HCT116 (cell line): Measurements from ENCODE around the gene ANTXR2. TPM values are rescaled to one million over a fixed set of nuclear protein-coding genes. Genes with fewer than 3 reads are reported as not detected.

Source experiments
- ATAC-seq: fragments of 200-7000 bp; cut with Tn5 transposase; 2 replicates; pipeline ENCODE4 v1.9.1; 2020; ENCODE audit warnings: mild to moderate bottlenecking, moderate library complexity
- BruUV-seq: library from RNA; stranded (reverse); fragments of 400-500 nt; replicated peaks from 2 replicates; lab custom pipeline; 2021; lab: Mats Ljungman, UMichigan
- CTCF ChIA-PET: fragments of 300-600 bp; sonication (Branson Sonifier 250); formaldehyde crosslinking; loops from one replicate; lab custom pipeline; 2021; ENCODE audit warnings: antibody characterized with exemption; lab: Charles Lee
- POLR2A ChIA-PET: fragments of 300-600, 350-600 bp; sonication (Branson Sonifier 250); formaldehyde crosslinking; loops from one replicate; lab custom pipeline; 2021; ENCODE audit warnings: antibody characterized with exemption; lab: Charles Lee
- RAD21 ChIA-PET, 2 experiments: fragments of 300-600 bp; sonication (Branson Sonifier 250); formaldehyde crosslinking; loops; one replicate each; lab custom pipeline; 2023; ENCODE audit warnings: low total read pairs in 2 of 2; ENCODE audit not compliant: uncharacterized antibody in 2 of 2, unreplicated experiment in 2 of 2, low non-redundant PET in 1 of 2; lab: Charles Lee
- DNase-seq: peaks from one replicate; pipeline ENCODE4 v3.0.0-alpha.2; 2010; ENCODE audit warnings: low read depth, low spot score
- H2AFZ ChIP-seq: fragments of 200-600 bp; shearing (Covaris generic), sonication (generic); 2 replicates; pipeline ENCODE4 v1.6.1; 2017; ENCODE audit warnings: low read depth, mixed run types, mixed read lengths, antibody characterized with exemption, low read length; ENCODE audit not compliant: poor library complexity, severe bottlenecking
- H3K27ac ChIP-seq: 2 replicates; pipeline ENCODE4 v1.5.1; 2012; ENCODE audit warnings: low read depth, low read length
- H3K27me3 ChIP-seq: fragments of 200-600 bp; sonication (generic); 2 replicates; pipeline ENCODE4 v1.6.1; 2016; ENCODE audit warnings: mixed run types, low read length, mixed read lengths; ENCODE audit not compliant: insufficient read depth
- H3K36me3 ChIP-seq, 2 experiments: fragments of 200-500 bp in 1 of 2; fragments of 200-600 bp in 1 of 2; sonication (Bioruptor generic) in 1 of 2; sonication (generic) in 1 of 2; 2 replicates each; pipeline versions ENCODE4 v1.5.1 to v1.6.1; 2014 to 2016; ENCODE audit warnings: low read length in 2 of 2, inconsistent platforms in 1 of 2, mixed read lengths in 1 of 2, mixed run types in 1 of 2; ENCODE audit not compliant: insufficient read depth in 2 of 2, control insufficient read depth in 1 of 2
- H3K4me1 ChIP-seq, 2 experiments: fragments of 200-600 bp in 1 of 2; sonication (generic) in 1 of 2; 2 replicates each; pipeline versions ENCODE4 v1.5.1 to v1.6.1; 2012 to 2017; ENCODE audit warnings: low read length in 2 of 2, inconsistent platforms in 1 of 2, mild to moderate bottlenecking in 1 of 2, mixed read lengths in 1 of 2, mixed run types in 1 of 2, moderate library complexity in 1 of 2; ENCODE audit not compliant: insufficient read depth in 2 of 2, control insufficient read depth in 1 of 2
- H3K4me2 ChIP-seq: fragments of 200-600 bp; sonication (generic); 2 replicates; pipeline ENCODE4 v1.6.1; 2017; ENCODE audit warnings: mixed run types, low read length, mixed read lengths
- H3K4me3 ChIP-seq, 2 experiments: fragments of 200-600 bp in 1 of 2; sonication (generic) in 1 of 2; replicated peaks in 1 of 2; 2 replicates each; pipeline ENCODE4 v1.5.1; 2011 to 2016; ENCODE audit warnings: low read length in 2 of 2, control low read depth in 1 of 2, low read depth in 1 of 2, mild to moderate bottlenecking in 1 of 2, mixed read lengths in 1 of 2, mixed run types in 1 of 2
- H3K79me2 ChIP-seq: fragments of 200-600 bp; sonication (generic); 2 replicates; pipeline ENCODE4 v1.6.1; 2017; ENCODE audit warnings: mild to moderate bottlenecking, mixed run types, low read length, moderate library complexity, mixed read lengths; ENCODE audit not compliant: insufficient read depth
- H3K9ac ChIP-seq: fragments of 200-600 bp; sonication (generic); 2 replicates; pipeline ENCODE4 v1.6.1; 2016; ENCODE audit warnings: low read length, mixed read lengths
- H3K9me2 ChIP-seq: fragments of 200-600 bp; sonication (generic), shearing (Covaris generic); 2 replicates; pipeline ENCODE4 v1.6.1; 2017; ENCODE audit warnings: mixed run types, mild to moderate bottlenecking, moderate library complexity; ENCODE audit not compliant: insufficient read depth
- H3K9me3 ChIP-seq, 2 experiments: fragments of 200-500 bp in 1 of 2; fragments of 200-600 bp in 1 of 2; sonication (Bioruptor generic) in 1 of 2; sonication (generic) in 1 of 2; 2 replicates each; pipeline ENCODE4 v1.6.1; 2014 to 2017; ENCODE audit warnings: low read length in 2 of 2, mixed read lengths in 2 of 2, inconsistent platforms in 1 of 2, low read depth in 1 of 2, mild to moderate bottlenecking in 1 of 2, mixed run types in 1 of 2, moderate library complexity in 1 of 2; ENCODE audit not compliant: control insufficient read depth in 1 of 2, insufficient read depth in 1 of 2
- H4K20me1 ChIP-seq: fragments of 200-600 bp; sonication (generic), shearing (Covaris generic); 2 replicates; pipeline ENCODE4 v1.6.1; 2017; ENCODE audit warnings: mixed run types, mild to moderate bottlenecking, moderate library complexity; ENCODE audit not compliant: insufficient read depth
- CBX3 ChIP-seq: IDR thresholded peaks from 2 replicates; pipeline ENCODE4 v1.6.1; 2012; ENCODE audit warnings: low read depth
- CEBPB ChIP-seq: IDR thresholded peaks from 2 replicates; pipeline ENCODE4 v1.6.1; 2012; ENCODE audit warnings: low read depth
- EGR1 ChIP-seq: IDR thresholded peaks from 2 replicates; pipeline ENCODE4 v1.6.1; 2012; ENCODE audit warnings: low read depth
- ELF1 ChIP-seq: IDR thresholded peaks from 2 replicates; pipeline ENCODE4 v1.6.1; 2012; ENCODE audit warnings: low read depth, borderline replicate concordance
- EZH2phosphoT487 ChIP-seq: fragments of 200-600 bp; IDR thresholded peaks from 2 replicates; pipeline ENCODE4 v1.6.1; 2018; ENCODE audit warnings: antibody characterized with exemption, borderline replicate concordance
- FOSL1 ChIP-seq: IDR thresholded peaks from 2 replicates; pipeline ENCODE4 v1.6.1; 2012; ENCODE audit warnings: low read depth
- MAX ChIP-seq: IDR thresholded peaks from 2 replicates; pipeline ENCODE4 v1.6.1; 2012
- POLR2A ChIP-seq: IDR thresholded peaks from 2 replicates; pipeline ENCODE4 v1.7.0; 2011; ENCODE audit warnings: borderline replicate concordance; ENCODE audit not compliant: insufficient read depth, insufficient read length; ENCODE audit errors: extremely low read depth
- POLR2AphosphoS5 ChIP-seq: IDR thresholded peaks from 2 replicates; pipeline ENCODE4 v1.6.1; 2011; ENCODE audit warnings: mild to moderate bottlenecking, low read depth, low read length, moderate library complexity
- RAD21 ChIP-seq: IDR thresholded peaks from 2 replicates; pipeline ENCODE4 v1.6.1; 2012; ENCODE audit warnings: low read depth, mild to moderate bottlenecking
- REST ChIP-seq: IDR thresholded peaks from 2 replicates; pipeline ENCODE4 v1.6.1; 2012; ENCODE audit warnings: low read depth
- SIN3A ChIP-seq: IDR thresholded peaks from 2 replicates; pipeline ENCODE4 v1.6.1; 2012; ENCODE audit warnings: low read depth
- SP1 ChIP-seq: IDR thresholded peaks from 2 replicates; pipeline ENCODE4 v1.6.1; 2012; ENCODE audit warnings: low read depth
- SRF ChIP-seq: IDR thresholded peaks from 2 replicates; pipeline ENCODE4 v1.6.1; 2012; ENCODE audit warnings: low read depth
- ZBTB33 ChIP-seq: IDR thresholded peaks from 2 replicates; pipeline ENCODE4 v1.6.1; 2011; ENCODE audit warnings: mild to moderate bottlenecking, low read length, moderate library complexity; ENCODE audit not compliant: insufficient replicate concordance; ENCODE audit errors: extremely low read depth
- ZNF274 ChIP-seq: fragments of 200-500 bp; sonication (Bioruptor generic); IDR thresholded peaks from 2 replicates; pipeline ENCODE4 v1.6.1; 2014; ENCODE audit warnings: mild to moderate bottlenecking, low read depth, low read length, inconsistent platforms
- intact Hi-C: fragments of 100-400 bp; cut with micrococcal nuclease; formaldehyde crosslinking; loops from 2 replicates; pipeline ENCODE4 v1.10.0; 2022
- total RNA-seq: library from RNA; stranded (reverse); gene quantifications from one replicate; pipeline ENCODE4 v1.2.1, GENCODE V29; 2021; ENCODE audit not compliant: unreplicated experiment
- TF ChIP-seq, protein P1 (sequence below): IDR thresholded peaks from 2 replicates; pipeline ENCODE4 v1.6.1; 2012

Gene ANTXR2
- total RNA-seq, 1 experiment from 2014 or later = 6.3 TPM

DNA sequence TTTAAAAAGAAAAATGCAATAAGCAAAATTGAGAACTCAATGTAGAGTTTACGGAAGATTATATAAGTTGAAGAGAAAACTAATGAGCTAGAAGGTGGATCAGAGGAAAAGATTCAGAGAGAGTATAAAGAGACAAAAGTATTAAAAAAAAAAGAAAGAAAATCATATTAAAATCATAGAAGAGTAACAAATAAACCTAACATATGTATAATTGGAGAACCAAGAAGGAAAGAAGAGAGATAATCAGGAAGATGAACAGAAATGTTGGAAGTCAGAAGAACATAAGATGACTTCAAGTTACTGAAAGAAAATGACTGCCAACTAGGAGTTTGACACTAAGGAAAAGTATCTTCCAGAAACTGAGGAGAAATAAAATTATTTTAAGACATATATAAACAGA lies 34.3 kb upstream of the ANTXR2 start:
- intact Hi-C loops = no loop called here
- Histone ChIP-seq H3K9ac (no peak overlapping the region), H4K20me1 (no peaks in the 10 kb centered on the region), H3K4me3 (no peak overlapping the region), H3K9me3 (peaks cover 0 to 5% of the 10 kb centered on the region in 2 experiments; a peak in 1 of 4 replicates), H2AFZ (no peak overlapping the region), H3K4me2 (no peak overlapping the region), H3K4me1 (no peaks in the 10 kb centered on the region), H3K9me2 (no peaks in the 10 kb centered on the region), H3K79me2 (no peaks in the 10 kb centered on the region), H3K36me3 (no peaks in the 10 kb centered on the region), H3K27ac (no peak overlapping the region), H3K27me3 (no peaks in the 10 kb centered on the region)
- ATAC-seq = no peak
- CTCF ChIA-PET = no interaction called here
- POLR2A ChIA-PET = no interaction called here
- TF ChIP-seq POLR2A (no peak), SRF (no peak), RAD21 (no peak), SP1 (no peak), ELF1 (no peak), CEBPB (no peak), MAX (no peak)
- TF ChIP-seq, protein P1, sequence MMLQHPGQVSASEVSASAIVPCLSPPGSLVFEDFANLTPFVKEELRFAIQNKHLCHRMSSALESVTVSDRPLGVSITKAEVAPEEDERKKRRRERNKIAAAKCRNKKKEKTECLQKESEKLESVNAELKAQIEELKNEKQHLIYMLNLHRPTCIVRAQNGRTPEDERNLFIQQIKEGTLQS = no peak
- BruUV-seq = no TSS peak
- DNase-seq = no peak
- RAD21 ChIA-PET = no interaction called here

GRCh38 chr4:80104927-80105326 lies 31.9 kb upstream of the ANTXR2 start:
- Histone ChIP-seq H3K9ac (no peak overlapping the region), H3K9me3 (peaks cover 0 to 5% of the 10 kb centered on the region in 2 experiments; a peak in 1 of 4 replicates), H2AFZ (no peak overlapping the region), H3K9me2 (no peaks in the 10 kb centered on the region), H3K27ac (no peak overlapping the region), H3K4me2 (no peak overlapping the region), H3K4me1 (no peaks in the 10 kb centered on the region; a peak in 1 of 4 replicates), H3K79me2 (no peaks in the 10 kb centered on the region), H4K20me1 (no peaks in the 10 kb centered on the region), H3K36me3 (no peaks in the 10 kb centered on the region), H3K27me3 (no peaks in the 10 kb centered on the region), H3K4me3 (no peak overlapping the region)
- ChIA-PET POLR2A (interaction anchor here (0.7 kb wide), 1 partner anchor 9 kb away, joined by 3 read pairs; no protein-coding TSS in a partner anchor), RAD21 (no interaction called here), CTCF (no interaction called here)
- BruUV-seq = no TSS peak
- no peak for DNase-seq
- no peak for ATAC-seq
- intact Hi-C loops = no loop called here
- TF ChIP-seq CBX3 (no peak), ZNF274 (no peak), EZH2phosphoT487 (no peak), MAX (no peak), FOSL1 (no peak), EGR1 (no peak), SIN3A (no peak), SRF (no peak), REST (no peak), POLR2AphosphoS5 (no peak), ZBTB33 (no peak)
